ENCODE data around the gene PRR36.
"Not testable (repeated sequence)": the region's sequence is repeated elsewhere in the genome, so short reads cannot be mapped to it uniquely, and the experiment has no call there.

PRR36 gene

GRCh38 chr19:7870571-7871436, 3.4 kb downstream of the PRR36 start:
- peak; percentile 84 for DNase-seq

GRCh38 chr19:7869910-7870511, 4.2 kb downstream of the PRR36 start:
- peak; percentile 84 for DNase-seq

GRCh38 chr19:7869453-7869909, 4.7 kb downstream of the PRR36 start:
- peak; percentile 69 for DNase-seq

GRCh38 chr19:7868671-7869452, 5.3 kb downstream of the PRR36 start:
- peak; percentile 81 for DNase-seq

DNA sequence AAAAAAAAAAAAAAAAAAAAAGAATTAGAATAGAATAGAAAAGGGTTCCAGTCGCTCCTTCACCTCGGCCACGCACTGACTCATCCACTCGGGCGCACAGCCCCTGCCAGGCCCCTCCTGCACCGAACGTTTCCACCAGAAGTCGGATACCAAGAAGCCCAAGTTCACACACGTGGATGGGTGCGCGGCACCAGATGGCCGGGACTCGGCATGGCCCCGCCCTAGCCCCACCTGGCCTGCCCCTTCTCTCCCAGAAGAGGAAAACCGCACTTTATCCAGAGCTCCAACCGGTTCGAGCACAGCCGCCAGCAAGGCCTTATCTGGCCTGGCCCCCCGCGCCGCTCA, 5.9 kb downstream of the PRR36 start:
- DNase-seq = no peak

GRCh38 chr19:7867092-7867844, 6.9 kb downstream of the PRR36 start:
- no peak for DNase-seq

GRCh38 chr19:7866399-7867091, 7.6 kb downstream of the PRR36 start:
- no peak for DNase-seq

DNA sequence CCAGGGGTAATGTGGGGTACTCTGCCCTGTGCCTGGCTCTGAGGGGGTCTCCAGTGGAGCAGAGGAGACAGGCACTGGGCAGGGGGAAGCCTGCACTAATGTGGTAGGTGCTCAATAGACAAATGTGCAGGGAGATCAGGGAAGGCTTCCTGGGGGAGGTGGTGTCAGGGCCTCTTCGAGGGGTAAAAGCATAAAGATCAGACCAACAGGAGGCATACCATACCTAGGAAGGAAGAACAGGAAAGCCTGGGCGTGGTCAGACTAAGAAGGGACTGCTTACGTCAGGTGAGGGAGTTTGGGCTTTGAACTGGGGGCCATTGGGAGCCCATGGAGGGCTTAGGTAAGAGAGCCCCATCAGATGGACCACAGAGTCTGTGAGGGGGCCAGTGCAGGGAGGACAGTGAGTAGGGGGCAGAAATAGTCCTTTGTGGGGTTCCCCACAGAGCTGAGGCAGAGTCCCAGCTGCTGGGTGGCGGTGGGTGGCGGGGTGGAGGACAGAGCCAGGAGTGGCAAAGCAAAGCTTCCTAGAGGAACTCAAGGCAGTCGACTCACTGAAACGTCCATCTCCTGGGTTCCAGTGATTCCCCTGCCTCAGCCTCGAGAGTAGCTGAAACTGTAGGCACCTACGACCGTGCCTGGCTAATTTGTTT, 8.8 kb downstream of the PRR36 start:
- no peak for DNase-seq

DNA sequence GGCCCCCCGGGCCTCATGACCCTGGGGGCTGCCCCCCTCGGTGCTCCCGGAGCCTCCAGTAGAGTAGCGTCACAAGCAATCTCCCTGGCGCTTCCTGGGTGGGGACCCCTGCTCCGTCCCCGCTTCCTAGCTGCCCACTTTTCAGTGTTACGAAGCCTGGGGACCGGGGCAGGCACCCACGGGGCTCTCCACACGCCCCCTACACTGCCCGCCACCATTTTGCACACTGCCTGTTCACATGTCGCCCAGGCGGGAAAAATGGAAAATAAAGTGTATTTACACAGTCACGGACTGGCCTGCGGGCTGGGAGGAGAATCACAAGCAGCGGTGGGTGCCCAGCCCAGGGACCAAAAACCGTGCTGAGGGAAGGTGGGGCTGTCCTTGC, 9.5 kb downstream of the PRR36 start:
- no peak for DNase-seq

DNA sequence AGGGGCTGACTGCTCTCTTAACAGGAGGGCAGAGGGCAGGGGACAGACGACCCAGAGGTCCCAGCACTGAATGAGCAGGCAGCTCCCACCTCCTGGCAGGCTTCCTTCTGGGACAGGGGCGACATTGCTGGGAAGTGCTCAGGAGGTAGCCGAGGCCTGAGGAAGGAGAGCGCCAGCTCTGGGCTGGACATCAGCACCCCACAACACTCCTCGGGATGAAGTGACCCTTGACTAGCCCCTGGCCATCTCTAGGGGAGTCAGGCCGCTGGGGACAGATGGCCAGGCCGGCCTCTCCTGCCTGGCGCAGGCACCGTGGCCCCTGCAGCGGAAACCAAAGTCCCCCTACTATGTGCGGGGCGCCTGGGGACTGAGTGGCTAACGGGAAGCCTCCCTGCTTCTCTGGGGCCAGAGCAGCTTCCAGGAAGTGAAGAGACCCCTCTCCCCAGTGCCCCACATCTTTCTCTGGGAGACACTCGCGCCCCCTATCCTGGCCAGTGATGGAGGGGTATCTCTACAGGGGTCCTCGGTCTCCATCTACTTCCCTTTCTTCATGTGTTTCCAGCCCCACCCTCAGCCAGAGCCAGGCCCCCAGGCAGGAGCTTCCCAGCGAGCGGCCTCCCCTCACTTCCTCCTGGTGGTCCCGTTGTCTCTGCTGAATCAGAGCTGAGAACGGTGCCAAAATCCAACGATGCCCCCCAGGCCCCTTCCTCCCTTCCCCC, 10.1 kb downstream of the PRR36 start:
- no peak for DNase-seq

DNA sequence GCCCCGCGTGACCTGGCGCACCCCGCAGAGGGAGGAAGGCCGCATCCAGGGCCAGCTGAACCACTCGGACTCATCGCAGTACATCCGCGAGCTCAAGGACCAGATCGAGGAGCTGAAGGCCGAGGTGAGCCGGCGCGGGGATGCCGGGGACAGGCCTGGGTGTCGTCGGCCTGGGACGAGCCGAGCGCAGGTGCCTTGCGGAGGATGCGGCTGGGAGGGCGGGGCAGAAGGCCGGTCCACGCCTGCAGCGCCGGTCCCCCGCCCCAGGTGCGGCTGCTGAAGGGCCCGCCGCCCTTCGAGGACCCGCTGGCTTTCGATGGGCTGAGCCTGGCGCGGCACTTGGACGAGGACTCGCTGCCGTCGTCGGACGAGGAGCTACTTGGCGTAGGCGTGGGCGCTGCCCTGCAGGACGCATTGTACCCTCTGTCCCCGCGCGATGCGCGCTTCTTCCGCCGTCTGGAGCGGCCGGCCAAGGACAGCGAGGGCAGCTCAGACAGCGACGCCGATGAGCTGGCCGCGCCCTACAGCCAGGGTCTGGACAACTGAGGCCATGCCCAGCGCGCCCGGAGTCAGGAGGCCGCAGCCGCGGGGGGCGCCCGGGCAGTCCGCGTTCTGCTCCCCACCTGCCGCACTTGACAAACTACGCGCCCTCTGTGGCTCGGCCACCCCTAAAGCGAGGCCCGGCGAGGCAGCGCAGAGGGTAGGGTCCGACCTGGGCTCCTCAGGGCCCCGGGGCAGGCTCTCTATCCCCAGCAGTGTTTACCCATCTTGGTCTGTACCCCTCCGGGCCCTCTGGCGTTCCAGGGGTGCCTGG, 10.8 kb downstream of the PRR36 start:
- DNase-seq = no peak

DNA sequence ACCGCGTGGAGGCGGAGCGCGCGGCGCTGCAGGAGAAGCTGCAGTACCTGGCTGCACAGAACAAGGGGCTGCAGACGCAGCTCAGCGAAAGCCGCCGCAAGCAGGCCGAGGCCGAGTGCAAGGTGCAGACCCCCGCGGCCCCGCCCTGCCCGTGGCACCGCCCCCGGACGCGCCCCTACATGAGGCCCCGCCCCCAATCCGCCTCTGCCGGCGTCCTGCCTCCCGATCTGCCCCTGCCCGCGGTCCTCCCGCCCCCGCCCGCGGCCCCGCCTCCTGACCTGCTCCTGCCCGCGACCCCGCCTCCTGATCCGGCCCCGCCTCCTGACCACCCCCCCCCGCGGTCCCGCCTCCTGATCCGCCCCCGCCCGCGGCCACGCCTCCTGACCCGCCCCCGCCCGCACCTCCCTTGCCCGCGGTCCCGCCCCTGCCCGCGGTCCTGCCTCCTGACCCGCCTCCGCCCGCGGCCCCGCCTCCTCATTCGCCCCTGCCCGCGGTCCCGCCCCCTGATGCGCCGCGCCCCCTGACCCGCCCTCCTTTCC, 11.7 kb downstream of the PRR36 start:
- DNase-seq = no peak

GRCh38 chr19:7861619-7862412, 12.4 kb downstream of the PRR36 start:
- DNase-seq = no peak

GRCh38 chr19:7860714-7861618, 13.2 kb downstream of the PRR36 start:
- no peak for DNase-seq

GRCh38 chr19:7859831-7860713, 14.1 kb downstream of the PRR36 start:
- DNase-seq = no peak

GRCh38 chr19:7859087-7859486, 15.1 kb downstream of the PRR36 start:
- DNase-seq = not testable (repeated sequence)

Data from T1000 (cell line).